ENCODE results near the gene CCNI. TPM values are rescaled to one million over a fixed set of nuclear protein-coding genes. Genes with fewer than 3 reads are reported as not detected.

CCNI gene
- 92.1 and 166 TPM in 2 replicates for total RNA-seq

GRCh38 chr4:77075869-77076799, at the start of gene CCNI:
Gene CCNI, minus strand, starts transcription at chr4:77075989. Its CDS starts 9,627 bp downstream, at chr4:77066362.

Other genes starting within 250 kb of the CCNI start
- gene SOWAHB, start 177.8 kb downstream of the CCNI start, total RNA-seq = under 0.01 TPM in 2 replicates
- gene SEPTIN11, start 126.2 kb downstream of the CCNI start, total RNA-seq = 184 and 282 TPM in 2 replicates
- 12.2 and 13.5 TPM in 2 replicates for gene CCNG2, start 81.2 kb upstream of the CCNI start, total RNA-seq